ENCODE data around the gene PIN1.
"Not testable (repeated sequence)": the region's sequence is repeated elsewhere in the genome, so short reads cannot be mapped to it uniquely, and the experiment has no call there.

Gene PIN1

DNA sequence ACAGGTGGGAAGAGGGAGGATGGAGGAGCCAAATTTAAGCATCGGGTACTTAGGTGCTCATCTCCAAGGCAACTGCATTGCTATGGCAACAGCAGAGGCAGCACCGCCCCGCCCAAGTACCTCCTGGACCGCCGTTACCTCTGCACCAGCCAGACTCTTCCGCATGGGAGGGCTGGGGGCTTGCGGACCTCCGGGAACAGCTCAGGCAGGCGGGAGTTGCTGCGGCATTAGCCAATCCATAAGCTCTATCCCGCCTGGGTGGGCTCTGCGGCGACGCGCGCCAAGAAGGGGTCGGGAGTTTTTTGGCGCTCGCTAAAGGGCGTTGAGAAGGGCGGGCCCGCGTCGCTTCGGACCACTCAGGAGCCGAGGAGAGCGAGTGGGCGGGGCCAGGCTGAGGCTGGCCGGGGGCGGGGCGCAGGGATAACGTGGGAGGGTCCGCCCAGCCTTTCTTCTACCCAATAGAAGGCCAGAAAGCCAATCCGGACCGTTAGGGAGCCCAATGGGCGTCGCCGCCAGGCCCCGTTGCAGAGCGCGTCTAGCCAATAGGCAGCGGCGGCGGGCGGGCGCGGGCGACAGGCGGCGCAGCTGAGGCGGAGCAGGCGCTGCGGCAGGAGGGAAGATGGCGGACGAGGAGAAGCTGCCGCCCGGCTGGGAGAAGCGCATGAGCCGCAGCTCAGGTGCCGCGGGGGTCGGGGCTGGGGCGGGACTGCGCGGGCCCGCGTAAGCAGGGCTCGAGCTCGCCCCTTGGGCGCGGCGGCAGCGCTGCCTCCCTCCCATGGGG, at the start of gene PIN1:
PIN1 (plus strand) TSS at position 593 of the 781 bp plus-strand sequence; CDS start at position 620, 27 bp downstream.
- Histone ChIP-seq H3K9me3 (ENCODE audit: control insufficient read depth, insufficient read depth, low read length) (no peaks in the 10 kb centered on the region), H3K36me3 (ENCODE audit: insufficient read depth, low read length) (peaks cover 10% of the 10 kb centered on the region), H3K4me1 (ENCODE audit: insufficient read depth, low read length) (peaks cover 5% of the 10 kb centered on the region; the same call in 1 of the 2 replicates), H3K9ac (ENCODE audit: low read depth, low read length) (peak within 1 kb of the TSS; percentile 77)

DNA sequence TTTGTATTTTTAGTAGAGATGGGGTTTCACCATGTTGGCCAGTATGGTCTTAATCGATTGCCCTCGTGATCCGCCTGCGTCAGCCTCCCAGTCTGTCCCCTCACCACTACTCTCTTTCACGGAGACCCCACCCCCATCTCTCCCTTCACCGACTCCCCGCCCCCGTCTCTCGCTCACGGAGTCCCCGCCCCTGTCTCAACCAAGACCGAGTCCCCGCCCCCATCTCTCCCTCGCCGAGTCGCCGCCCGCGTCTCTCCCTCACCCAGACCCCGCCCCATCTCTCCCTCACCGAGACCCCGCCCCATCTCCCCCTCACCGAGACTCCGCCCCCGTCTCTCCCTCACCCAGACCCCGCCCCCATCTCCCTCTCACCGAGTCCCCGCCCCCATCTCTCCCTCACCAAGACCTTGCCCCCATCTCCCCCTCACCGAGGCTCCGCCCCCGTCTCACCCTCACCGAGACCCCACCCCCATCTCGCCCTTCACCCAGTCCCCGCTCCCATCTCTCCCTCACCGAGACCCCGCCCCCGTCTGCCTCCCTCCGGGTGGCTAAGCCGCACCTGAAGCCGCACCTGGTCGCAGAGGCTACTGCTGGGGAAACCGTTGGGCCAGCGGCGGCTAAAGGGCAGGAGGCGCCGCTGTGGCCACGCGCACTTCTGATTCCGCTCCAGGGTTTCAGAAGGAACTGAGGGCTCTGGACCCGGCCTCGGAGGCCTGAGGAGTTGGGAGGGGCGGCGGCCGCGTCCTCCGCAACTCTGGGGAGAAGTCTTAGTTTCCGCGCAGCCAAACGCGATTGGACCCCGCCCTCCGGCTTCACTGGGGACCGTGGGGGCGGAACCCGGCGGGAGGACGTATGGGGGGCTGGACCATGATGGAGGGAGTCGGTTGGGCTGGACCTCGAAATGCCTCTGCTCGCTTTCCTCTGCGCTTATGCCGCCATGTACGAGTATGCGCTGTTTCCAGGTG, 49.5 kb upstream of the PIN1 start:
- Histone ChIP-seq H3K36me3 (ENCODE audit: insufficient read depth, low read length) (no peaks in the 10 kb centered on the region), H3K4me1 (ENCODE audit: insufficient read depth, low read length) (peaks cover 7% of the 10 kb centered on the region), H3K9me3 (ENCODE audit: control insufficient read depth, insufficient read depth, low read length) (no peaks in the 10 kb centered on the region), H3K9ac (ENCODE audit: low read depth, low read length) (peak overlapping the region; percentile 85)

DNA sequence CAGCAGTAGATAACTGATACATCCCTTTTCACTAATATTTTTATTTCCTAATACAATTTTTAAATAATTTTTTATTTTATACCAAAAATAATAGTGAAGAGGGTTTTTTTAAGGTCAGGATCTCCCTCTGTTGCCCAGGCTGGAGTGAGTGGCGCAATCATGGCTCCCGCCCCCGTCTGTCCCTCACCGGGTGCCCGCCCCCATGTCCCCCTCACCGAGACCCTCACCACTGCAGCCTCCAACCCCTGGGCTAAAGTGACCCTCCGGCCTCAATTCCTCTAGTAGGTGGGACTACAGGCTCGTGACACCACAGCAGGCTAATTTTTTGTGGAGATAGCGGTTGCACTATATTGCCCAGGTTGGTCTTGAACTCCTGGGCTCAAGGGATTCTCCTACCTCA, 48.8 kb upstream of the PIN1 start:
- Histone ChIP-seq H3K36me3 (ENCODE audit: insufficient read depth, low read length) (no peaks in the 10 kb centered on the region), H3K9ac (ENCODE audit: low read depth, low read length) (peak overlapping the region; percentile 85; the same call in 1 of the 2 replicates), H3K9me3 (ENCODE audit: control insufficient read depth, insufficient read depth, low read length) (no peaks in the 10 kb centered on the region), H3K4me1 (ENCODE audit: insufficient read depth, low read length) (peaks cover 7% of the 10 kb centered on the region)

DNA sequence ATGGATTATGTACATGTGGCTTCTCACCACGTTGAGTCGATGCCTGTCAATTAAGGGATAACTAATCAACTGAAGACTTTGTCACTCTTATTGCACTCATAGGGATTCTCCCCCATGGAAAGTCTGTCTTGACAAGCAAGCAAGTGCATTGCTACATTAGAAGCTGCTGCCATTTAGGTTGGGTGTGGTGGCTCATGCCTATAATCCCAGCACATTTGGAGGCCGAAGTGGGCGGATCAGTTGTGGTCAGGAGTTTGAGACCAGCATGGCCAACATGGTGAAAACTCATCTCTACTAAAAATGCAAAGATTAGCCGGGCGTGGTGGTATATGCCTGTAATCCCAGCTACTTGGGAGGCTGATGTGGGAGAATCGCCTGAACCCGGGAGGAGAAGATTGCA, 48.3 kb upstream of the PIN1 start:
- H3K9me3 ChIP-seq (ENCODE audit: control insufficient read depth, insufficient read depth, low read length) = no peaks in the 10 kb centered on the region
- H3K36me3 ChIP-seq (ENCODE audit: insufficient read depth, low read length) = no peaks in the 10 kb centered on the region
- no peak overlapping the region for H3K9ac ChIP-seq (ENCODE audit: low read depth, low read length)
- peaks cover 7% of the 10 kb centered on the region for H3K4me1 ChIP-seq (ENCODE audit: insufficient read depth, low read length)

DNA sequence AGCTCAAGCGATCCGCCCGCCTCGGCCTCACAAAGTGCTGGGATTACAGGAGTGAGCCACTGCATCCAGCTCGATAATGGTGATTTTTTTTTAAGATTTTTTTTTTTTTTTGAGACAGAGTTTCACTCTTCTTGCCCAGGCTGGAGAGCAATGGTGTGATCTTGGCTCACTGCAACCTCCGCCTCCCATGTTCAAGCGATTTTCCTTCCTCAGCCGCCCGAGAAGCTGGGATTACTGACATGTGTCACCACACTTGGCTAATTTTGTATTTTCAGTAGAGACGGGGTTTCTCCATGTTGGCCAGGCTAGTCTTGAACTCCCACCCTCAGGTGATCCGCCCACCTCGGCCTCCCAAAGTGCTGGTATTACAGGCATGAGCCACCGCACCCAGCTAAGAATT, 46.5 kb upstream of the PIN1 start:
- not testable (repeated sequence) for H3K9ac ChIP-seq (ENCODE audit: low read depth, low read length)

DNA sequence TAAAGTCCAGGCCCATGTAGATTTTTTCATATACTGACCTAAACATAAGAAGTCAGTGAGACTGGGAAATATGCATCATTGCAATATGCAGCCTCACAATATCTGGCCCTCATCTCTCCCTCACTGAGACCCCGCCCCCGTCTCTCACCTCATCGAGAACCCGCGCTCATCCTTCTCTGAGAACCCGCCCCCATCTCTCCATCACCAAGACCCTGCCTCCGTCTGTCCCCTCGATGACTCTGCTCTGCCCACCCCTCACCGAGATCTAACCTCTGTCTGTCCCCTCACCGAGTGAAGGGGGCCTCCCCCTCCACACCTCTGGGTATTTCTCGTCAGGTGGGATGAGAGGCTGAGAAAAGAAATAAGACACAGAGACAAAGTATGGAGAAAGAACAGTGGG, 46.1 kb upstream of the PIN1 start:
- Histone ChIP-seq H3K36me3 (ENCODE audit: insufficient read depth, low read length) (no peaks in the 10 kb centered on the region), H3K4me1 (ENCODE audit: insufficient read depth, low read length) (peaks cover 7% of the 10 kb centered on the region), H3K9me3 (ENCODE audit: control insufficient read depth, insufficient read depth, low read length) (no peaks in the 10 kb centered on the region; the same call in 1 of the 2 replicates), H3K9ac (ENCODE audit: low read depth, low read length) (no peak overlapping the region)

More for the DNA sequence above, 46.5 kb upstream of the PIN1 start:
- H3K9me3 ChIP-seq (ENCODE audit: control insufficient read depth, insufficient read depth, low read length); H3K4me1 ChIP-seq (ENCODE audit: insufficient read depth, low read length); H3K36me3 ChIP-seq (ENCODE audit: insufficient read depth, low read length): not testable (repeated sequence)

DNA sequence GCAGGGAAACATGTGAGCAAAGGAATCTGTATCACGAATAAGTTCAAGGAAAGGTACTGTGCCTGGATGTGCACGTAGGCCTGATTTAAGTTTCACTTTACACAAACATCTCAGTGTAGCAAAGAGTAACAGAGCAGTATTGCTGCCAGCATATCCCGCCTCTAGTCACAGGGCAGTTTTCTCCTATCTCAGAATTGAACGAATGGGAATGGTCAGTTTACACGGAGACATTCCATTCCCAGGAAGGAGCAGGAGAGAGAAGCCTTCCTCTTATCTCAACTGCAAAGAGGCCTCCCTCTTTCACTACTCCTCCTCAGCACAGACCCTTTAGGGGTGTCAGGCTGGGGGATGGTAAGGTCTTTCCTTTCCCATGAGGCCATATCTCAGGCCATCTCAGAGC, 45.5 kb upstream of the PIN1 start:
- H3K36me3 ChIP-seq (ENCODE audit: insufficient read depth, low read length); H3K9ac ChIP-seq (ENCODE audit: low read depth, low read length); H3K9me3 ChIP-seq (ENCODE audit: control insufficient read depth, insufficient read depth, low read length); H3K4me1 ChIP-seq (ENCODE audit: insufficient read depth, low read length): not testable (repeated sequence)

DNA sequence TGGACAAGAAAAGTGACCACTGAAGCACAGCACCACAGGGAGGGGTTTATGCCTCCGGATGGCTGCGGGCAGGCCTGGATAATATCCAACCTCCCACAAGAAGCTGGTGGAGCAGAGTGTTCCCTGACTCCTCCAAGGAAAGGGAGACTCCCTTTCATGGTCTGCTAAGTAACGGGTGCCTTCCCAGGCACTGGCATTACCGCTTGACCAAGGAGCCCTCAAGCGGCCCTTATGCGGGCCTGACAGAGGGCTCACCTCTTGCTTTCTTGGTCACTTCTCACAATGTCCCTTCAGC, 44.1 kb upstream of the PIN1 start:
- not testable (repeated sequence) for H3K36me3 ChIP-seq (ENCODE audit: insufficient read depth, low read length); H3K9me3 ChIP-seq (ENCODE audit: control insufficient read depth, insufficient read depth, low read length); H3K4me1 ChIP-seq (ENCODE audit: insufficient read depth, low read length)
- H3K9ac ChIP-seq (ENCODE audit: low read depth, low read length) = peak overlapping the region; percentile 35; the same call in 1 of the 2 replicates

DNA sequence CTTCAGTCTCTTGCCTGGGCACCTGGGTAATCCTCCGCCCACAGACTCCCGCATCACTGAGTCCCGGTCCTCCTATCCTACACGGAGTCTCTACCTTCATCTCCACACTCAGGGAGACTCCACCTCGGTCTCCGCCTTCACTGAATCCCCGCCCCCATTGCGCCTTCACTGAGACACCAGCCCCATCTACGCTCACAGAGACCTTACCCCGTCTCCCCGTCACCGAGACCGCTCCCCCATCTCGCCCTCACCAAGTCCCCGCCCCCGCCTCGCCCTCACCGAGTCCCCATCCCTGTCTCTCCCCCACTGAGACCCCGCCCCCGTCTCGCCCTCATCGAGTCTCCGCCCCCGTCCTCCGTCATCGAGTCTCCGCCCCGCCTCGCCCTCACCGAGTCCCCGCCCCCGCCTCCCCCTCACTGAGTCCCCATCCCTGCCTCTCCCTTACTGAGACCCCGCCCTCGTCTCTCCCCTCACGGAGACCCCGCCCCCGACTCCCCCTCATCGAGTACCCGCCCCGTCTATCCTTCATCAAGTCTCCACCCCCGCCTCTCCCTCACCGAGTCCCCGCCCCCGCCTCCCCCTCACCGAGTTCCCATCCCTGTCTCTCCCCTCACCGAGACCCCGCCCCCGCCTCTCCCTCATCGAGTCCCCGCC, 43.4 kb upstream of the PIN1 start:
- H3K4me1 ChIP-seq (ENCODE audit: insufficient read depth, low read length) = peaks cover 7% of the 10 kb centered on the region
- H3K9ac ChIP-seq (ENCODE audit: low read depth, low read length) = peak overlapping the region; percentile 57; the same call in 1 of the 2 replicates
- no peaks in the 10 kb centered on the region; the same call in 1 of the 2 replicates for H3K9me3 ChIP-seq (ENCODE audit: control insufficient read depth, insufficient read depth, low read length)
- H3K36me3 ChIP-seq (ENCODE audit: insufficient read depth, low read length) = no peaks in the 10 kb centered on the region

DNA sequence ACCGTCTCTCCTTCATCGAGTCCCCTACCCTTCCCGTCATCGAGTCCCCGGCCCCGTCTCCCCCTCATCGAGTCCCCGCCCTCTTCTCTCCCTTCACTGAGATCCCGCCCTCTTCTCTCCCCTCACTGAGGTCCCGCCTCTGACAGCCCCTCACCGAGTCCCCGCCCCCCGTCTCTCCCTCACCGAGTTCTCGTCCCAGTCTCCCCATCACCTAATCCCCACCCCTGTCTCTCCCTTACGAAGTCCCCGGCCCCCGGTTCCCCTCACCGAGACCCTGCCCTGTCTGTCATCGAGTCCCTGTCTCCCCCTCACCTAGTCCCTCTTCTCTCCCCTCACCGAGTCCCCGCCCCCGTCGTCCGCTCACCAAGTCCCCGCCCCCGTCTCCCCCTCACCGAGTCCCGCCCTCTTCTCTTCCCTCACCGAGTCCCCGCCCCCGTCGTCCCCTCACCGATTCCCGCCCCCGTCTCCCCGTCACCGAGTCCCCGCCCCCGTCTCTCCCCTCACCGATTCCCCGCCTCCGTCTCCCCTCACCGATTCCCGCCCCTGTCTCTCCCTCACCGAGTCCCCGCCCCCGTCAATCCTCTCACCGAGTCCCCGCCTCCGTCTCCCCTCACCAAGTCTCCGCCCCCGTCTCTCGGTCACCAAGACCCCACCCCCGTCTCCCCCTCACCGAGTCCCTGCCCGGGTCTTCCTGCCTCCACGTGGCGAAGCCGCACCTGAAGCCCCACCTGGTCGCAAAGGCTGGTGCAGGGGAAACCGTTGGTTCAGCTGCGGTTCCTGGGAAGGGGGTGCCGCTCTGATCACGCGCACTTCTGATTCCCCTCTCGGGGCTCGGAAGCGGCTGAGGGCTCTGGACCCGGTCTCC, 42.7 kb upstream of the PIN1 start:
- Histone ChIP-seq H3K4me1 (ENCODE audit: insufficient read depth, low read length) (peaks cover 7% of the 10 kb centered on the region), H3K9me3 (ENCODE audit: control insufficient read depth, insufficient read depth, low read length) (no peaks in the 10 kb centered on the region; the same call in 1 of the 2 replicates), H3K9ac (ENCODE audit: low read depth, low read length) (peak overlapping the region; percentile 82), H3K36me3 (ENCODE audit: insufficient read depth, low read length) (no peaks in the 10 kb centered on the region)

DNA sequence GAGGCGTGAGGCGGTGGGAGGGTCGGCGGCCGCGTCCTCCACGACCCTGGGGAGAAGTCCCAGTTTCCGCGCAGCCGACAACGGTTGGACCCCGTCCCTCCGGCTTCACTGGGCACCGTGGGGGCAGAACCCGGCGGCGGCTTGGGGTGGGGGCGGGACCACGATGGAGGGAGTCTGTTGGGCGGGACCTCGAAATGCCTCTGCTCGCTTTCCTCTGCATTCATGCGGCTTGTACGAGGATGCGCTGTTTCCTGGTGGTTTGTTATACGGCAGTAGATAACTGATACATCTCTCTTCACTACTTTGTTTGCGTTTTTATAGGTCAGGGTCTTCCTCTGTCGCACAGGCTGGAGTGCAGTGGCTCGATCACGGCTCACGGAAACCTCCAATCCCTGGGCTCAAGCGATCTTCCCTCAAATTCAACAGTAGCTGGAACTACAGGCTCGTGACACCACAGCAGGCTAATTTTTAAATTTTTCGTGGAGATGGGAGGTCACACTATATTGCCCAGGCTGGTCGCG, 42.0 kb upstream of the PIN1 start:
- Histone ChIP-seq H3K4me1 (ENCODE audit: insufficient read depth, low read length) (peaks cover 7% of the 10 kb centered on the region), H3K9me3 (ENCODE audit: control insufficient read depth, insufficient read depth, low read length) (no peaks in the 10 kb centered on the region; the same call in none of the 2 replicates), H3K36me3 (ENCODE audit: insufficient read depth, low read length) (no peaks in the 10 kb centered on the region), H3K9ac (ENCODE audit: low read depth, low read length) (peak overlapping the region; percentile 82)

DNA sequence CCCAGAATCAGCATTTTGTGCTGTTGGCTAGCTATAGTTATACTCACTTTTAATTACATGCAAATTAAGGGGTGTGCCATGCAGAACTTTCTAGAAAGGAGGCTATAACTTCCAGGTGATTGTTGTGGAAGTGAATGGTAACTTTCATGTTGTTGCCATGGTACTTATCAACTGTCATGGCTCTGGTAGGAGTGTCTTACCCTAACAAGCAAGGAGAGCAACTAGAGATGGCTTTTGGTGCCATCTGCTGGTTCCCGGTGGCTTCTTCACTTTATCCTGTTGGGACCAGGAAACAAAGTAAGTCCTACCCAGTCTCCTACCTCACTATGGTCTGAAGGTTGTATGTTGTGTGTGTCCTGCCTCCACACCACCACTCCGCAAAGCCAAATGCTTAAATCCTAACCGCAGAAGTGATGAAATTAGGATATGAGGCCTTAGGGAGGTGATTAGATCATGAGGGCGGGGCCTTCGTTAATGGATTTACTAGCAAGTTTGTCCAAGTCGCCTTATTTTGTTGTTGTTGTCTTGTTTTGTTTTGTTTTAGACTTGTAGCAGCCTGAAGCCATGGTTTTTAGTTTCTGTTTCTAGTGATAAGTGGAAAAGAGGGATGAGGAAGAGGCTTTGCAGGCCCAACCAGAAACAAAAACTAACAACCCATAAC, 38.9 kb upstream of the PIN1 start:
- no peak overlapping the region for H3K9ac ChIP-seq (ENCODE audit: low read depth, low read length)
- no peaks in the 10 kb centered on the region for H3K4me1 ChIP-seq (ENCODE audit: insufficient read depth, low read length)
- no peaks in the 10 kb centered on the region for H3K36me3 ChIP-seq (ENCODE audit: insufficient read depth, low read length)
- no peaks in the 10 kb centered on the region; the same call in none of the 2 replicates for H3K9me3 ChIP-seq (ENCODE audit: control insufficient read depth, insufficient read depth, low read length)

DNA sequence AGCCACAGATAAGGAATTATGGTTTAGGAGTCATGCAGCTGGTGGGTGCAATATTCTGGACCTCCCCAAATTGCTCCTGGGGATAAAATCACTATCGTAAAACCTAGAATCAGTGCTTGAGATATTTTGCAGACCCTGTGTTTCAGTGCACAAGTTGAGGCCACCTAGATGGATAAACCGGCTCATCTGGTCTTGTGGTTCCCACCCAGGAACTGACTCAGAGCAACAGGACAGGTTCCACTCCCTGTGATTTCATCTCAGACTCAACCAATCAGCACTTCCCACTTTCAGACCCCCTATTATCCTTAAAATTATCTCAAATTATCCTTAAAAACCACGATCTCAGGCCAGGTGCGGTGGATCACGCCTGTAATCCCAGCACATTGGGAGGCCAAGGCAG, 37.2 kb upstream of the PIN1 start:
- Histone ChIP-seq H3K36me3 (ENCODE audit: insufficient read depth, low read length) (no peaks in the 10 kb centered on the region), H3K4me1 (ENCODE audit: insufficient read depth, low read length) (no peaks in the 10 kb centered on the region), H3K9ac (ENCODE audit: low read depth, low read length) (no peak overlapping the region), H3K9me3 (ENCODE audit: control insufficient read depth, insufficient read depth, low read length) (no peaks in the 10 kb centered on the region; the same call in none of the 2 replicates)
